GM20000 (cell line): Measurements from ENCODE around the gene EPB41.

Experiments
- DNase-seq: peaks from one replicate; pipeline ENCODE4 v3.0.0; 2012; ENCODE audit warnings: low spot score
- TF ChIP-seq, protein P1 (sequence below): IDR thresholded peaks from 2 replicates; pipeline ENCODE4 v1.5.1; 2012; ENCODE audit warnings: mild to moderate bottlenecking, control low read depth; ENCODE audit errors: extremely low read depth, missing control alignments

The EPB41 gene

DNA sequence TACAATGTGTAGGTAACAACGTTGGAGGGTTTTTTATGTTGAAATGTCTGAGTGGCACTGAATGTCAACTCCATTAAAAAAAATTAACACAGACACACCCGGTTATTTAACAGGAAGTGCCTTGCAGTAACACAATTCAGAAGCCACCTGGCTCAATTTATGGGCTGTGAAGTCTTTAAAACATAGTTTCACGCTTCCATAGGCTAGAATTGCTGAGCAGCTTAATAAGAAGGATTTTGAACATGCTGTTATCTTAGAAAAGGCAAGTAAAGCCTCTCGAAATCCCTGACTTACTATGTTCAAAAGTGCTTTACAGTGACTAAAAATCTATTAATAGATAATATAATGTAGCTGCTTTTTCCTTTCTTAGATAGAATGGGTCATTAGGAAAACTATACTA, 247.7 kb downstream of the EPB41 start:
- no peak for DNase-seq
- TF ChIP-seq, protein P1, sequence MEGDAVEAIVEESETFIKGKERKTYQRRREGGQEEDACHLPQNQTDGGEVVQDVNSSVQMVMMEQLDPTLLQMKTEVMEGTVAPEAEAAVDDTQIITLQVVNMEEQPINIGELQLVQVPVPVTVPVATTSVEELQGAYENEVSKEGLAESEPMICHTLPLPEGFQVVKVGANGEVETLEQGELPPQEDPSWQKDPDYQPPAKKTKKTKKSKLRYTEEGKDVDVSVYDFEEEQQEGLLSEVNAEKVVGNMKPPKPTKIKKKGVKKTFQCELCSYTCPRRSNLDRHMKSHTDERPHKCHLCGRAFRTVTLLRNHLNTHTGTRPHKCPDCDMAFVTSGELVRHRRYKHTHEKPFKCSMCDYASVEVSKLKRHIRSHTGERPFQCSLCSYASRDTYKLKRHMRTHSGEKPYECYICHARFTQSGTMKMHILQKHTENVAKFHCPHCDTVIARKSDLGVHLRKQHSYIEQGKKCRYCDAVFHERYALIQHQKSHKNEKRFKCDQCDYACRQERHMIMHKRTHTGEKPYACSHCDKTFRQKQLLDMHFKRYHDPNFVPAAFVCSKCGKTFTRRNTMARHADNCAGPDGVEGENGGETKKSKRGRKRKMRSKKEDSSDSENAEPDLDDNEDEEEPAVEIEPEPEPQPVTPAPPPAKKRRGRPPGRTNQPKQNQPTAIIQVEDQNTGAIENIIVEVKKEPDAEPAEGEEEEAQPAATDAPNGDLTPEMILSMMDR, result no peak

- DNase-seq, result no peak
- TF ChIP-seq, protein P1, result no peak
Observed at GRCh38 chr1:29162476-29163138, 248.2 kb downstream of the EPB41 start.

GRCh38 chr1:29164588-29164987, 250.2 kb downstream of the EPB41 start:
- TF ChIP-seq, protein P1, result no peak
- no peak for DNase-seq

- TF ChIP-seq, protein P1, result no peak
- no peak for DNase-seq
Observed at GRCh38 chr1:29166291-29166878, 252.0 kb downstream of the EPB41 start.

GRCh38 chr1:29167904-29168303, 253.5 kb downstream of the EPB41 start:
- DNase-seq, result no peak
- TF ChIP-seq, protein P1, result no peak
